GM18873 (cell line): Measurements from ENCODE around the gene PUM1.
"Not testable (repeated sequence)": the region's sequence is repeated elsewhere in the genome, so short reads cannot be mapped to it uniquely, and the experiment has no call there.

Source experiments
- ATAC-seq: cut with Tn5 transposase; IDR thresholded peaks from one replicate; pipeline ENCODE4 v1.9.1; 2021; ENCODE audit warnings: mild to moderate bottlenecking, moderate library complexity, moderate number of reproducible peaks; ENCODE audit not compliant: unreplicated experiment, low FRiP score

PUM1 gene

GRCh38 chr1:31064111-31064717, 1.3 kb downstream of the PUM1 start:
- no peak for ATAC-seq

- ATAC-seq, result no peak
Observed at GRCh38 chr1:31063631-31064030, 1.9 kb downstream of the PUM1 start.

- ATAC-seq, result no peak
Observed at GRCh38 chr1:31062867-31063380, 2.6 kb downstream of the PUM1 start.

- ATAC-seq, result not testable (repeated sequence)
Observed at GRCh38 chr1:31062162-31062866, 3.2 kb downstream of the PUM1 start.

- no peak for ATAC-seq
Observed at GRCh38 chr1:31058012-31058411, 7.5 kb downstream of the PUM1 start.

GRCh38 chr1:31055953-31056352, 9.6 kb downstream of the PUM1 start:
- ATAC-seq, result no peak

- ATAC-seq, result no peak
Observed at GRCh38 chr1:31055501-31055900, 10.0 kb downstream of the PUM1 start.

- ATAC-seq, result no peak
Observed at GRCh38 chr1:31054958-31055481, 10.5 kb downstream of the PUM1 start.

- ATAC-seq, result no peak
Observed at GRCh38 chr1:31054349-31054748, 11.2 kb downstream of the PUM1 start.

GRCh38 chr1:31052613-31053012, 12.9 kb downstream of the PUM1 start:
- not testable (repeated sequence) for ATAC-seq

GRCh38 chr1:31051611-31052010, 13.9 kb downstream of the PUM1 start:
- ATAC-seq, result no peak

- ATAC-seq, result not testable (repeated sequence)
Observed at GRCh38 chr1:31047507-31047906, 18.0 kb downstream of the PUM1 start.

GRCh38 chr1:31043631-31044030, 21.9 kb downstream of the PUM1 start:
- no peak for ATAC-seq

GRCh38 chr1:31042656-31043055, 22.9 kb downstream of the PUM1 start:
- ATAC-seq, result no peak

- ATAC-seq, result no peak
Observed at GRCh38 chr1:31041529-31041928, 24.0 kb downstream of the PUM1 start.

- no peak for ATAC-seq
Observed at GRCh38 chr1:31040038-31040437, 25.5 kb downstream of the PUM1 start.

- ATAC-seq, result not testable (repeated sequence)
Observed at GRCh38 chr1:31038935-31039334, 26.6 kb downstream of the PUM1 start.

GRCh38 chr1:31038360-31038759, 27.2 kb downstream of the PUM1 start:
- ATAC-seq, result no peak

GRCh38 chr1:31036749-31037500, 28.6 kb downstream of the PUM1 start:
- no peak for ATAC-seq

GRCh38 chr1:31033598-31033997, 31.9 kb downstream of the PUM1 start:
- no peak for ATAC-seq

- no peak for ATAC-seq
Observed at GRCh38 chr1:31032266-31032665, 33.3 kb downstream of the PUM1 start.
